ENCODE data around the gene JAZF1. TPM values are rescaled to one million over a fixed set of nuclear protein-coding genes. Genes with fewer than 3 reads are reported as not detected.

Gene JAZF1
- total and polyA plus RNA-seq, 2 of the 4 experiments (the other 2 are of a cell fraction), result 8.4 to 10.5 TPM

- intact Hi-C loops (cut with micrococcal nuclease) (no loop called here), in situ Hi-C loops (cut with MboI; ENCODE audit: low sequenced_read_pairs) (no loop called here), dilution Hi-C loops (cut with HindIII; ENCODE audit: low sequenced_read_pairs, unreplicated experiment) (no loop called here)
- H2BK15ac ChIP-seq (ENCODE audit: low read depth, low read length), result no peak overlapping the region
- no peak overlapping the region for H2BK20ac ChIP-seq (ENCODE audit: low read depth, low read length)
- DNase-seq (peak; percentile 22), ATAC-seq (ENCODE audit: low read depth) (peak; percentile 27; the same call in 1 of the 2 replicates)
- no peak overlapping the region for H3K18ac ChIP-seq (ENCODE audit: low read depth, low read length)
- WGBS, 2 experiments (ENCODE audit: extremely low coverage in 2 of 2, insufficient read length in 1 of 2), result no CpG with 5 or more reads among the region's 2 CpGs
- ChIA-PET POLR2A (ENCODE audit: unreplicated experiment) (no interaction called here), CTCF (no interaction called here)
- H3K9me3 ChIP-seq (ENCODE audit: control insufficient read depth, insufficient read depth, low read length), result no peaks in the 10 kb centered on the region
- peaks cover 16 to 51% of the 10 kb centered on the region in 2 experiments; a peak in 3 of 4 replicates for H3K79me1 ChIP-seq (ENCODE audit: low read depth in 1 of 2, low read length in 2 of 2)
- H3K27me3 ChIP-seq (ENCODE audit: control insufficient read depth, insufficient read depth, low read length), result no peaks in the 10 kb centered on the region
- no peak overlapping the region for H4K5ac ChIP-seq (ENCODE audit: low read depth, low read length)
- no peak overlapping the region for H3K4me2 ChIP-seq (ENCODE audit: low read depth, low read length)
- H3K14ac ChIP-seq (replicated peaks; ENCODE audit: low read depth, low read length), result no peak overlapping the region
- no peak overlapping the region for H4K91ac ChIP-seq (ENCODE audit: insufficient read depth, low read depth, low read length)
- no TSS peak for BruUV-seq (replicated peaks)
- no peak overlapping the region for H3K27ac ChIP-seq (ENCODE audit: insufficient read depth, low read length)
- H2AK5ac ChIP-seq (ENCODE audit: low read depth, low read length), result no peak overlapping the region
- H3K23ac ChIP-seq (ENCODE audit: low read depth, low read length), result no peak overlapping the region
- H3K56ac ChIP-seq (ENCODE audit: extremely low read depth, insufficient read depth, low read length), result no peak overlapping the region
- peaks cover 33% of the 10 kb centered on the region; the same call in 1 of the 2 replicates for H4K20me1 ChIP-seq (ENCODE audit: insufficient read depth, low read length)
- no peak overlapping the region for H2AFZ ChIP-seq (replicated peaks; ENCODE audit: low read length, poor library complexity)
- peaks cover 6% of the 10 kb centered on the region; the same call in 1 of the 2 replicates for H3K9me1 ChIP-seq (ENCODE audit: insufficient read depth, low read length)
- TF ChIP-seq FOS (IDR thresholded peaks at IDR 0.05; ENCODE audit: low read depth, low read length) (peak; percentile 25; the same call in 1 of the 2 replicates), MAFK (IDR thresholded peaks at IDR 0.05; ENCODE audit: low read depth, low read length) (no peak)
- H2BK120ac ChIP-seq (ENCODE audit: low read depth, low read length), result no peak overlapping the region
- no peak overlapping the region for H2BK5ac ChIP-seq (ENCODE audit: low read depth, low read length, poor library complexity, severe bottlenecking)
- no peak overlapping the region for H3K4ac ChIP-seq (ENCODE audit: low read depth, low read length)
- no peaks in the 10 kb centered on the region for H3K36me3 ChIP-seq (ENCODE audit: control insufficient read depth, insufficient read depth, low read length)
- no peak overlapping the region for H3K9ac ChIP-seq (ENCODE audit: low read depth, low read length)
- H4K8ac ChIP-seq (ENCODE audit: low read depth in 2 of 2, low read length in 2 of 2), result no peak overlapping the region
- H2AK9ac ChIP-seq (replicated peaks; ENCODE audit: low read depth, low read length, poor library complexity), result no peak overlapping the region
- H3K4me3 ChIP-seq (ENCODE audit: insufficient read depth, low read depth, low read length), result no peak overlapping the region
- peaks cover 3% of the 10 kb centered on the region for H3K4me1 ChIP-seq (ENCODE audit: control insufficient read depth, insufficient read depth, low read length)
These were observed 186.0 kb downstream of the JAZF1 start for GRCh38 chr7:27994639-27995038.

Measured in IMR-90 (cell line).